NCI-H1930 (cell line): ENCODE data around the gene CAT.

Source experiments
- DNase-seq, 2 experiments: peaks; one replicate each; lab custom pipeline; 2025; lab: John Stamatoyannopoulos, UW

CAT gene

GRCh38 chr11:34425360-34425759 is 13.4 kb upstream of the CAT start:
- no peak for DNase-seq

GRCh38 chr11:34425867-34426266 is 12.9 kb upstream of the CAT start:
- DNase-seq, result no peak

- DNase-seq, result no peak
These were observed 12.0 kb upstream of the CAT start for GRCh38 chr11:34426766-34427185.

- no peak for DNase-seq
These were observed 11.4 kb upstream of the CAT start for GRCh38 chr11:34427186-34427805.

GRCh38 chr11:34431979-34432378 is 6.8 kb upstream of the CAT start:
- DNase-seq, result no peak

- DNase-seq, result no peak
These were observed 5.9 kb upstream of the CAT start for GRCh38 chr11:34432822-34433221.

GRCh38 chr11:34433899-34434298 is 4.8 kb upstream of the CAT start:
- no peak for DNase-seq

GRCh38 chr11:34437224-34438125 is 1.3 kb upstream of the CAT start:
- no peak for DNase-seq

- no peak for DNase-seq
These were observed 970 bp downstream of the CAT start for GRCh38 chr11:34439610-34440198.

GRCh38 chr11:34441814-34442213 is 3.1 kb downstream of the CAT start:
- DNase-seq, result no peak

GRCh38 chr11:34443136-34443535 is 4.4 kb downstream of the CAT start:
- no peak for DNase-seq

GRCh38 chr11:34444428-34444827 is 5.7 kb downstream of the CAT start:
- no peak for DNase-seq

- no peak for DNase-seq
These were observed 7.2 kb downstream of the CAT start for GRCh38 chr11:34445956-34446355.

- no peak for DNase-seq
These were observed 7.7 kb downstream of the CAT start for GRCh38 chr11:34446386-34446785.

GRCh38 chr11:34447044-34447443 is 8.3 kb downstream of the CAT start:
- no peak for DNase-seq

GRCh38 chr11:34448223-34448994 is 9.7 kb downstream of the CAT start:
- DNase-seq, result no peak

- no peak for DNase-seq
These were observed 10.3 kb downstream of the CAT start for GRCh38 chr11:34449013-34449412.

GRCh38 chr11:34451053-34451452 is 12.3 kb downstream of the CAT start:
- no peak for DNase-seq

GRCh38 chr11:34454308-34455032 is 15.7 kb downstream of the CAT start:
- no peak for DNase-seq

GRCh38 chr11:34457607-34458006 is 18.9 kb downstream of the CAT start:
- no peak for DNase-seq

- no peak for DNase-seq
These were observed 19.8 kb downstream of the CAT start for GRCh38 chr11:34458525-34458924.
